Endothelial cell of umbilical vein (primary cell): ENCODE data around the gene CD40.

Experiments
- CTCF ChIP-seq, 2 donors: IDR thresholded peaks; 1 replicate in 1 of 2; 2 replicates in 1 of 2; pipeline ENCODE4 v1.5.1; 2011; ENCODE audit warnings: low read length in 2 of 2, mild to moderate bottlenecking in 2 of 2, moderate library complexity in 2 of 2, control low read depth in 1 of 2, inconsistent platforms in 1 of 2, low read depth in 1 of 2; ENCODE audit not compliant: insufficient read depth in 1 of 2; ENCODE audit errors: extremely low read depth in 1 of 2
- JUN ChIP-seq: IDR thresholded peaks from 2 replicates; pipeline ENCODE4 v1.6.1; 2011; ENCODE audit warnings: borderline replicate concordance, low read depth; ENCODE audit not compliant: insufficient read length, insufficient read depth
- POLR2A ChIP-seq: IDR thresholded peaks from 2 replicates; pipeline ENCODE4 v1.6.1; 2012; ENCODE audit warnings: low read depth, mild to moderate bottlenecking, control low read depth, low read length
- POLR2AphosphoS5 ChIP-seq: IDR thresholded peaks from 2 replicates; pipeline ENCODE4 v1.6.1; 2012; ENCODE audit warnings: low read depth, mild to moderate bottlenecking, control low read depth, low read length, moderate library complexity; ENCODE audit not compliant: insufficient read depth

GRCh38 chr20:46158476-46158987 lies 40.4 kb downstream of the CD40 start:
- TF ChIP-seq JUN (no peak), POLR2A (no peak), CTCF (IDR thresholded peaks at IDR 0.05; ENCODE audit: extremely low read depth in 1 of 2, insufficient read depth in 1 of 2, low read depth in 1 of 2, low read length in 2 of 2) (no peak), POLR2AphosphoS5 (no peak)
